ENCODE data around the gene FCSK. TPM values are rescaled to one million over a fixed set of nuclear protein-coding genes. Genes with fewer than 3 reads are reported as not detected.
A peak's percentile ranks its signal among the peaks of the same experiment; 100 is the strongest.
"Not testable (repeated sequence)": the region's sequence is repeated elsewhere in the genome, so short reads cannot be mapped to it uniquely, and the experiment has no call there.

FCSK gene
- total and polyA plus RNA-seq, 2 of the 13 experiments (the other 11 are each of a cell fraction or from before 2014, with no cell fraction given) = 9.1 to 19.2 TPM

DNA sequence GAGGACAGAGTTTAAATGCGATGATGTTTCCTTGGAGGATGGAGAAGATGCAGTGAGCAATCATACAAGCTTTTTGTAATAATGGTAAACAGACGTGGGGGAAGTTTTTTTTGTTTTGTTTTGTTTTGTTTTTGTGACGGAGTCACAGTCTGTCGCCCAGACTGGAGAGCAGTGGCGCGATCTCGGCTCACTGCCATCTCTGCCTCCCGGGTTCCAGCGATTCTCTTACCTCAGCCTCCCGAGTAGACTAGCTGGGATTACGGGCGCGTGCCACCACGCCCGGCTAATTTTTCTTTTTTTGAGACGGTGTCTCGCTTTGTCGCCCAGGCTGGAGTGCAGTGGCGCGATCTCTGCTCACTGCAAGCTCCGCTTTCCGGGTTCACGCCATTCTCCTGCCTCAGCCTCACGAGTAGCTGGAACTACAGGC is 70.0 kb downstream of the FCSK start:
- TF ChIP-seq ZNF235 (CRISPR knock-in tag; IDR thresholded peaks at IDR 0.05; ENCODE audit: borderline replicate concordance) (0 out of 2 replicates have a peak, but pooled peaks have one; percentile 21), ZNF615 (CRISPR knock-in tag; IDR thresholded peaks at IDR 0.05; ENCODE audit: borderline replicate concordance) (0 out of 2 replicates have a peak, but pooled peaks have one; percentile 56), AGO2 (optimal IDR thresholded peaks at IDR 0.05; ENCODE audit: low read depth, low read length) (peak; percentile 37), ZSCAN30 (CRISPR knock-in tag; IDR thresholded peaks at IDR 0.05) (0 out of 2 replicates have a peak, but pooled peaks have one; percentile 2), ZNF547 (CRISPR knock-in tag; IDR thresholded peaks at IDR 0.05) (0 out of 2 replicates have a peak, but pooled peaks have one; percentile 10), ZNF441 (CRISPR knock-in tag; IDR thresholded peaks at IDR 0.05; ENCODE audit: borderline replicate concordance) (peak; percentile 83; the same call in 1 of the 2 replicates)
- Histone ChIP-seq H3K9ac (ENCODE audit: insufficient read depth, low read depth, low read length) (peak overlapping the region; percentile 99), H4K20me1 (ENCODE audit: insufficient read depth, low read length) (peaks cover 45% of the 10 kb centered on the region), H3K4me1 (ENCODE audit: insufficient read depth, low read length) (peaks cover 52% of the 10 kb centered on the region), H3K27ac (ENCODE audit: extremely low read length, insufficient read depth, low read length) (peak overlapping the region; percentile 93), H3K36me3 (replicated peaks in 1 of 2; ENCODE audit: control insufficient read depth in 1 of 2, insufficient read depth in 2 of 2, low read length in 2 of 2) (peaks cover 14 to 32% of the 10 kb centered on the region in 2 experiments; a peak in 4 of 5 replicates), H3K4me3 (replicated peaks in 1 of 3; ENCODE audit: insufficient read depth in 1 of 3, low read depth in 2 of 3, low read length in 3 of 3) (peak overlapping the region; percentile 98 to 99 (median 99)), H3K79me2 (ENCODE audit: insufficient read depth, low read length) (peaks cover 71% of the 10 kb centered on the region), H3K4me2 (ENCODE audit: low read depth, low read length) (peak overlapping the region; percentile 93)
- peak; percentile 36 for ATAC-seq
- intact Hi-C loops (cut with micrococcal nuclease; ENCODE audit: unreplicated experiment); FAIRE-seq; in situ Hi-C loops (cut with HindIII; ENCODE audit: extremely low pct_ligation_motif_present, low pct_unique_long_range_greater_than_20kb); H3K9me3 ChIP-seq (ENCODE audit: low read length); H3K27me3 ChIP-seq (ENCODE audit: control insufficient read depth in 1 of 2, insufficient read depth in 2 of 2, low read length in 2 of 2); H2AFZ ChIP-seq (ENCODE audit: low read length); CTCF ChIA-PET (ENCODE audit: low intra/inter-chr PET ratio, low total read pairs); DNase-seq (ENCODE audit: low spot score); BruUV-seq (replicated peaks): not testable (repeated sequence)
- 1% methylated on average over 24 of the region's 24 CpGs for WGBS (ENCODE audit: low lambda C conversion rate)
- POLR2A ChIA-PET = interaction anchor here (0.7 to 2.9 kb wide), 14 partner anchors 9 to 237 kb away, joined by 3 to 24 read pairs (median 3); partner anchors contain the start of genes DDX19A, DDX19B and FCSK

DNA sequence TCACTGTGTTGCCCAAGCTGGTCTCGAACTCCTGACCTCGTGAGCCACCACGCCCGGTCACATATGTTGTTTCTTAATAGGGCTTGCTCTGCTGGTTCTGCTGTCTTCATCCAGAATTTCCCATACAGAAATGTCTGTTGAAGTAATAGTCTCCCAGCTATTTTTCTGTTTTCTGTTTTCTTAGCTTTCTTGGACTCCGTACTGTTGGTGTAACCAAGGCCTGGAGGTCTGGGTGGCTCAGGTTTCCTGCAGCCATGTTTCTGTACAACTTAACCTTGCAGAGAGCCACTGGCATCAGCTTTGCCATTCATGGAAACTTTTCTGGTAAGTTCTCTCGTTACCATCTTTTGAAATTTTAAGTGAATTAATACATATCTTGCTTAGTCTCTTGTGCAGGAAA is 72.0 kb downstream of the FCSK start:
- intact Hi-C loops (cut with micrococcal nuclease; ENCODE audit: unreplicated experiment) (no loop called here), in situ Hi-C loops (cut with HindIII; ENCODE audit: extremely low pct_ligation_motif_present, low pct_unique_long_range_greater_than_20kb) (no loop called here)
- H3K4me3 ChIP-seq (replicated peaks in 1 of 3; ENCODE audit: insufficient read depth in 1 of 3, low read depth in 2 of 3, low read length in 3 of 3) = peak overlapping the region; percentile 3 to 43 (median 32); a peak in 5 of 6 replicates
- TF ChIP-seq, protein P1, sequence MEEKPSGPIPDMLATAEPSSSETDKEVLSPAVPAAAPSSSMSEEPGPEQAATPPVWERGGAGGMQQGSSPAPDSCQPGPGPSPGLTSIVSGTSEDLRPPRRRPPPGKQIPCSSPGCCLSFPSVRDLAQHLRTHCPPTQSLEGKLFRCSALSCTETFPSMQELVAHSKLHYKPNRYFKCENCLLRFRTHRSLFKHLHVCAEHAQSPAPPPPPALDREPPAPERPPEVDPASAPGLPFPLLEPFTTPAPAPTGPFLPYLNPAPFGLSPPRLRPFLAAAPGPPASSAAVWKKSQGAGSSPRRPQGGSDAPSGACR (CRISPR knock-in tag; IDR thresholded peaks at IDR 0.05) = no peak
- TF ChIP-seq CBFB (CRISPR knock-in tag; IDR thresholded peaks at IDR 0.05) (0 out of 2 replicates have a peak, but pooled peaks have one; percentile 24), ZNF580 (CRISPR knock-in tag; IDR thresholded peaks at IDR 0.05; ENCODE audit: borderline replicate concordance, low read depth) (no peak), KDM3A (CRISPR knock-in tag; IDR thresholded peaks at IDR 0.05; ENCODE audit: low read depth) (peak; percentile 43; the same call in 1 of the 2 replicates), ZNF335 (CRISPR knock-in tag; IDR thresholded peaks at IDR 0.05) (0 out of 2 replicates have a peak, but pooled peaks have one; percentile 57), RFX5 (IDR thresholded peaks at IDR 0.05; ENCODE audit: low read depth, low read length) (no peak)
- TF ChIP-seq, protein P2, sequence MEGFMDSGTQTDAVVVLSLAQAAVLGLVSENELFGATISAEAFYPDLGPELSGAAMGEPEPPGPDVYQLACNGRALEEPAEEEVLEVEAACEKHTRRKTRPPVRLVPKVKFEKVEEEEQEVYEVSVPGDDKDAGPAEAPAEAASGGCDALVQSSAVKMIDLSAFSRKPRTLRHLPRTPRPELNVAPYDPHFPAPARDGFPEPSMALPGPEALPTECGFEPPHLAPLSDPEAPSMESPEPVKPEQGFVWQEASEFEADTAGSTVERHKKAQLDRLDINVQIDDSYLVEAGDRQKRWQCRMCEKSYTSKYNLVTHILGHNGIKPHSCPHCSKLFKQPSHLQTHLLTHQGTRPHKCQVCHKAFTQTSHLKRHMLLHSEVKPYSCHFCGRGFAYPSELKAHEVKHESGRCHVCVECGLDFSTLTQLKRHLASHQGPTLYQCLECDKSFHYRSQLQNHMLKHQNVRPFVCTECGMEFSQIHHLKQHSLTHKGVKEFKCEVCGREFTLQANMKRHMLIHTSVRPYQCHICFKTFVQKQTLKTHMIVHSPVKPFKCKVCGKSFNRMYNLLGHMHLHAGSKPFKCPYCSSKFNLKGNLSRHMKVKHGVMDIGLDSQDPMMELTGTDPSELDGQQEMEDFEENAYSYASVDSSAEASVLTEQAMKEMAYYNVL (CRISPR knock-in tag; IDR thresholded peaks at IDR 0.05; ENCODE audit: borderline replicate concordance) = no peak

More for the DNA sequence above, 72.0 kb downstream of the FCSK start:
- Histone ChIP-seq H3K9me3 (ENCODE audit: low read length) (no peaks in the 10 kb centered on the region), H3K79me2 (ENCODE audit: insufficient read depth, low read length) (peaks cover 78% of the 10 kb centered on the region), H4K20me1 (ENCODE audit: insufficient read depth, low read length) (peaks cover 53% of the 10 kb centered on the region), H2AFZ (ENCODE audit: low read length) (no peak overlapping the region), H3K4me1 (ENCODE audit: insufficient read depth, low read length) (peaks cover 53% of the 10 kb centered on the region), H3K4me2 (ENCODE audit: low read depth, low read length) (peak overlapping the region; percentile 60), H3K9ac (ENCODE audit: insufficient read depth, low read depth, low read length) (peak overlapping the region; percentile 33; the same call in 1 of the 2 replicates), H3K27ac (ENCODE audit: extremely low read length, insufficient read depth, low read length) (peak overlapping the region; percentile 18), H3K36me3 (replicated peaks in 1 of 2; ENCODE audit: control insufficient read depth in 1 of 2, insufficient read depth in 2 of 2, low read length in 2 of 2) (peaks cover 22 to 44% of the 10 kb centered on the region in 2 experiments), H3K27me3 (ENCODE audit: control insufficient read depth in 1 of 2, insufficient read depth in 2 of 2, low read length in 2 of 2) (peaks cover 0 to 5% of the 10 kb centered on the region in 2 experiments; a peak in 1 of 5 replicates)
- 85% methylated on average over 6 of the region's 6 CpGs for WGBS (ENCODE audit: low lambda C conversion rate)
- FAIRE-seq (no peak), ATAC-seq (no peak), DNase-seq (ENCODE audit: low spot score) (no peak)
- ChIA-PET POLR2A (interaction anchor here (1.6 to 2.9 kb wide), 2 partner anchors 22 to 146 kb away, joined by 3 to 24 read pairs; no protein-coding TSS in a partner anchor), CTCF (ENCODE audit: low intra/inter-chr PET ratio, low total read pairs) (no interaction called here)
- BruUV-seq (replicated peaks) = no TSS peak

All from HepG2 (cell line).